A549 (cell line): ENCODE measurements around the gene COMTD1. TPM values are rescaled to one million over a fixed set of nuclear protein-coding genes. Genes with fewer than 3 reads are reported as not detected.

Source experiments
- ATAC-seq, 2 experiments: fragments of 200-7000 bp in 1 of 2; fragments of >200 bp in 1 of 2; cut with Nextera tagmentation in 1 of 2; cut with Tn5 transposase in 1 of 2; 3 replicates each; pipeline versions ENCODE4 v1.8.0 to v1.9.1; 2018 to 2020; ENCODE audit warnings: mild to moderate bottlenecking in 1 of 2, moderate library complexity in 1 of 2
- CTCF ChIA-PET: fragments of 300-600 bp; sonication (Branson Sonifier 250); formaldehyde crosslinking; extraction: SDS; loops from one replicate; lab custom pipeline; 2021; ENCODE audit warnings: antibody characterized with exemption, inconsistent platforms; lab: Yijun Ruan, JAX
- POLR2A ChIA-PET: fragments of 350-600 bp; formaldehyde crosslinking; extraction: SDS; loops from one replicate; lab custom pipeline; 2021; ENCODE audit warnings: antibody characterized with exemption, inconsistent platforms; lab: Yijun Ruan, JAX
- DNase-seq, 2 experiments: peaks; one replicate each; pipeline versions ENCODE4 v3.0.0 to v3.0.0-alpha.2; 2011 to 2016; ENCODE audit warnings: low read depth in 1 of 2, low spot score in 1 of 2
- FAIRE-seq: peaks from 2 replicates; lab custom pipeline; 2011; peaks lifted over from hg19 to GRCh38; lab: Jason Lieb, UNC
- H3K27ac ChIP-seq, 2 experiments: fragments of >200 bp; sonication (Bioruptor Twin); formaldehyde crosslinking; 3 replicates each; pipeline ENCODE4 v1.5.1; 2016 to 2017
- H3K4me1 ChIP-seq: fragments of >200 bp; sonication (Bioruptor Twin); formaldehyde crosslinking; 3 replicates; pipeline ENCODE4 v1.6.1; 2016
- H3K4me2 ChIP-seq: fragments of >200 bp; sonication (Bioruptor Twin); formaldehyde crosslinking; 3 replicates; pipeline ENCODE4 v1.6.1; 2016
- H3K4me3 ChIP-seq: fragments of >200 bp; sonication (Bioruptor Twin); formaldehyde crosslinking; 3 replicates; pipeline ENCODE4 v1.5.1; 2016
- H3K9me3 ChIP-seq: fragments of >200 bp; sonication (Bioruptor Twin); formaldehyde crosslinking; 3 replicates; pipeline ENCODE4 v1.6.1; 2016
- ATOH8 ChIP-seq: fragments of 250-450 bp; sonication (Bioruptor Pico); IDR thresholded peaks from 2 replicates; pipeline ENCODE4 v1.5.0; 2020; ENCODE audit warnings: low read depth, mild to moderate bottlenecking, moderate library complexity
- CBX2 ChIP-seq: fragments of 200-600 bp; sonication (generic); IDR thresholded peaks from 2 replicates; pipeline ENCODE4 v1.6.1; 2016; ENCODE audit warnings: low read depth, mild to moderate bottlenecking, borderline replicate concordance
- FOSL2 ChIP-seq, 2 experiments: fragments of 450-650 bp in 1 of 2; fragments of >200 bp in 1 of 2; sonication (Bioruptor Twin) in 1 of 2; formaldehyde crosslinking; IDR thresholded peaks; 2 replicates each; pipeline versions ENCODE4 v1.5.0 to v1.6.1; 2016 to 2020; ENCODE audit warnings: mild to moderate bottlenecking in 1 of 2, moderate library complexity in 1 of 2
- HDAC2 ChIP-seq: fragments of 200-600 bp; sonication (generic); IDR thresholded peaks from 2 replicates; pipeline ENCODE4 v1.6.1; 2016
- HES2 ChIP-seq: fragments of >200 bp; sonication (Bioruptor Twin); formaldehyde crosslinking; IDR thresholded peaks from 2 replicates; pipeline ENCODE4 v1.6.1; 2016
- HEYL ChIP-seq: fragments of 250-450 bp; sonication (Bioruptor Pico); IDR thresholded peaks from 2 replicates; pipeline ENCODE4 v1.8.0; 2021; ENCODE audit warnings: mild to moderate bottlenecking, moderate library complexity
- HMGXB4 ChIP-seq: fragments of 250-450 bp; sonication (Bioruptor Pico); IDR thresholded peaks from 2 replicates; pipeline ENCODE4 v1.5.0; 2021; ENCODE audit warnings: mild to moderate bottlenecking, moderate library complexity, borderline replicate concordance
- HOXB5 ChIP-seq: fragments of 250-450 bp; sonication (Bioruptor Pico); IDR thresholded peaks from 2 replicates; pipeline ENCODE4 v1.5.0; 2020; ENCODE audit warnings: mild to moderate bottlenecking, moderate library complexity
- JUN ChIP-seq, 2 experiments: fragments of >200 bp; sonication (Bioruptor Twin); formaldehyde crosslinking; IDR thresholded peaks; 2 replicates in 1 of 2; 3 replicates in 1 of 2; pipeline ENCODE4 v1.6.1; 2016 to 2017
- KDM1A ChIP-seq: fragments of 200-600 bp; sonication (generic); IDR thresholded peaks from 2 replicates; pipeline ENCODE4 v1.6.1; 2016; ENCODE audit warnings: low read depth, mild to moderate bottlenecking
- MAFK ChIP-seq: fragments of 450-650 bp; IDR thresholded peaks from 2 replicates; pipeline ENCODE4 v1.6.1; 2014; ENCODE audit not compliant: partially characterized antibody
- MAZ ChIP-seq: fragments of 150-350 bp; IDR thresholded peaks from 2 replicates; pipeline ENCODE4 v1.6.1; 2014; ENCODE audit warnings: antibody characterized with exemption, low read depth, low read length, borderline replicate concordance
- PBX3 ChIP-seq: IDR thresholded peaks from 2 replicates; pipeline ENCODE4 v1.6.1; 2012
- PHF8 ChIP-seq: fragments of 200-600 bp; sonication (generic); IDR thresholded peaks from 2 replicates; pipeline ENCODE4 v1.6.1; 2016; ENCODE audit warnings: low read depth, mild to moderate bottlenecking, antibody characterized with exemption, moderate library complexity, borderline replicate concordance
- RCOR1 ChIP-seq: fragments of 150-350 bp; IDR thresholded peaks from 2 replicates; pipeline ENCODE4 v1.6.1; 2014; ENCODE audit warnings: antibody characterized with exemption, low read length, low read depth
- RFX5 ChIP-seq: fragments of 450-650 bp; IDR thresholded peaks from 2 replicates; pipeline ENCODE4 v1.7.1; 2014; ENCODE audit warnings: antibody characterized with exemption, mild to moderate bottlenecking, moderate library complexity
- SREBF2 ChIP-seq: fragments of 450-650 bp; IDR thresholded peaks from 2 replicates; pipeline ENCODE4 v1.6.1; 2014; ENCODE audit warnings: mild to moderate bottlenecking, moderate library complexity
- TFCP2L1 ChIP-seq: fragments of 250-450 bp; sonication (Bioruptor Pico); IDR thresholded peaks from 2 replicates; pipeline ENCODE4 v1.5.0; 2021; ENCODE audit warnings: mild to moderate bottlenecking
- ZC3H11A ChIP-seq: fragments of 450-650 bp; IDR thresholded peaks from 2 replicates; pipeline ENCODE4 v1.6.1; 2014; ENCODE audit warnings: antibody characterized with exemption, mild to moderate bottlenecking
- ZNF302 ChIP-seq: fragments of 250-450 bp; sonication (Bioruptor Pico); IDR thresholded peaks from 2 replicates; pipeline ENCODE4 v1.9.0; 2021; ENCODE audit warnings: inconsistent platforms, mild to moderate bottlenecking, moderate library complexity
- ZSCAN20 ChIP-seq: fragments of 250-450 bp; sonication (Bioruptor Pico); IDR thresholded peaks from 2 replicates; pipeline ENCODE4 v1.8.0; 2022; ENCODE audit warnings: mild to moderate bottlenecking, moderate library complexity
- WGBS: methylation state at CpG from one replicate; pipeline ENCODE4 v1.1.6; 2017; ENCODE audit errors: missing lambda C conversion rate; 5-methylcytosine and 5-hydroxymethylcytosine counted together
- polyA plus RNA-seq, 4 experiments: library from polyadenylated mRNA; depleted of rRNA in 3 of 4; stranded (reverse); fragments of >200 nt; fragmentation: RNase III in 1 of 4; extraction: RNeasy Plus Mini Kit Qiagen cat#74134 plus additional on column Dnase treatment in 1 of 4; gene quantifications; 2 replicates in 3 of 4; 3 replicates in 1 of 4; pipeline ENCODE4 v1.2.3, GENCODE V29; 2011 to 2017

The COMTD1 gene
- polyA plus RNA-seq, 2 of the 4 experiments (the other 2 are of a cell fraction) = 9.8 to 34.2 TPM

- peak overlapping the region; percentile 99 for H3K27ac ChIP-seq
- ChIA-PET CTCF (interaction anchor here (0.6 to 8.6 kb wide), 6 partner anchors 9 to 25 kb away, joined by 3 to 119 read pairs (median 13); partner anchors contain the start of gene COMTD1), POLR2A (interaction anchor here (0.7 to 3.3 kb wide), 10 partner anchors 11 to 98 kb away, joined by 5 to 53 read pairs (median 12); partner anchors contain the start of genes COMTD1 and SAMD8)
- no peak for FAIRE-seq
- peak overlapping the region; percentile 81 for H3K4me2 ChIP-seq
- WGBS = 78% methylated on average over 15 of the region's 16 CpGs
- H3K4me3 ChIP-seq = peak overlapping the region; percentile 83
- H3K4me1 ChIP-seq = peaks cover 53% of the 10 kb centered on the region
- ATAC-seq = no peak
- TF ChIP-seq HOXB5 (CRISPR knock-in tag) = peak; percentile 68; the same call in 1 of the 2 replicates
- no peak for TF ChIP-seq CBX2
- TF ChIP-seq ATOH8 (CRISPR knock-in tag) = peak; percentile 88; the same call in 1 of the 2 replicates
- TF ChIP-seq ZNF302 (CRISPR knock-in tag) = peak; percentile 80; the same call in 1 of the 2 replicates
- TF ChIP-seq HEYL (CRISPR knock-in tag) = peak; percentile 93
- TF ChIP-seq RFX5 = no peak
- no peak for TF ChIP-seq KDM1A
- TF ChIP-seq TFCP2L1 (CRISPR knock-in tag) = peak; percentile 88; the same call in 1 of the 2 replicates
- no peak for TF ChIP-seq FOSL2 (IDR thresholded peaks at IDR 0.05)
- TF ChIP-seq FOSL2 (CRISPR knock-in tag; IDR thresholded peaks at IDR 0.05) = no peak
- peak; percentile 91 for TF ChIP-seq ZSCAN20
- TF ChIP-seq SREBF2 = no peak
- TF ChIP-seq HMGXB4 (CRISPR knock-in tag) = peak; percentile 66; the same call in 1 of the 2 replicates
- TF ChIP-seq MAZ = no peak
- TF ChIP-seq HES2 = no peak
- TF ChIP-seq MAFK = no peak
- TF ChIP-seq PBX3 = no peak
- DNase-seq = no peak
- no peaks in the 10 kb centered on the region for H3K9me3 ChIP-seq
Observed at GRCh38 chr10:75209086-75209920, 26.5 kb downstream of the COMTD1 start.

- no peak for TF ChIP-seq CBX2
- no peak for TF ChIP-seq ZC3H11A
- TF ChIP-seq PHF8 = no peak
- no peak for TF ChIP-seq RCOR1
- TF ChIP-seq HDAC2 = no peak
- TF ChIP-seq ZSCAN20 = no peak
- no peak for TF ChIP-seq JUN (IDR thresholded peaks at IDR 0.05)
- no peak for FAIRE-seq
- ChIA-PET POLR2A (interaction anchor here (0.5 to 1.0 kb wide), 2 partner anchors 42 to 97 kb away, joined by 3 to 4 read pairs; partner anchors contain the start of gene SAMD8), CTCF (interaction anchor here (4.5 to 8.6 kb wide), 3 partner anchors 13 to 26 kb away, joined by 42 to 119 read pairs (median 90); partner anchors contain the start of gene COMTD1)
- no peaks in the 10 kb centered on the region for H3K9me3 ChIP-seq
- peak overlapping the region; percentile 51 to 73 for H3K27ac ChIP-seq
- H3K4me1 ChIP-seq = peaks cover 51% of the 10 kb centered on the region
- WGBS = 42% methylated on average over 4 of the region's 4 CpGs
- DNase-seq = peak in 1 of 2 experiments; percentile 41
- H3K4me3 ChIP-seq = no peak overlapping the region
- no peak for ATAC-seq
- peak overlapping the region; percentile 42 for H3K4me2 ChIP-seq
Observed at GRCh38 chr10:75208181-75208580, 27.6 kb downstream of the COMTD1 start.
